ENCODE results near the gene CEACAM20. TPM values are rescaled to one million over a fixed set of nuclear protein-coding genes. Genes with fewer than 3 reads are reported as not detected.

CEACAM20 gene
- total and polyA plus RNA-seq, 8 donors, result not detected

DNA sequence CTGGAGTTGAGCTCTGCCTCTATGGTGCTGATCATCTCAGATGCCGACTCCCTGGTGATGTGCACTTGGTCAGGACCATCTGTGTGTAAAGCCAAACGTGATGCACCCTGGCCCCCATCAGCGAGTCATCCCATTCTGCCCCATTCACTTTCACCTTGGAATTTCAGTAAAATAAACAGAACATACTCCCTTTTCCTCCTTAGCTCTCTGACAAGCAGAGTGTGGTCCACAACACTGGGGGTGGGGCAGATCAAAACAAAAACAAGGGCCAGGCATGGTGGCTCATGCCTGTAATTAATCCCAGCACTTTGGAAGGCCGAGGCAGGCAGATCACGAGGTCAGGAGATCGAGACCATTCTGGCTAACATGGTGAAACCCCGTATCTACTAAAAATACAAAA lies 12.3 kb downstream of the CEACAM20 start:
- no peak for TF ChIP-seq CTCF (IDR thresholded peaks at IDR 0.05)
- Histone ChIP-seq H3K4me3 (no peak overlapping the region), H3K9me3 (no peaks in the 10 kb centered on the region), H3K36me3 (no peaks in the 10 kb centered on the region), H3K27me3 (no peaks in the 10 kb centered on the region), H3K27ac (no peak overlapping the region), H3K4me1 (no peaks in the 10 kb centered on the region)
- FAIRE-seq (no peak), ATAC-seq (no peak), DNase-seq (no peak)
- intact Hi-C loops (cut with DNase I), result no loop called here
- WGBS, 2 donors, result 59 to 74% methylated on average over 7 of the region's 7 CpGs

DNA sequence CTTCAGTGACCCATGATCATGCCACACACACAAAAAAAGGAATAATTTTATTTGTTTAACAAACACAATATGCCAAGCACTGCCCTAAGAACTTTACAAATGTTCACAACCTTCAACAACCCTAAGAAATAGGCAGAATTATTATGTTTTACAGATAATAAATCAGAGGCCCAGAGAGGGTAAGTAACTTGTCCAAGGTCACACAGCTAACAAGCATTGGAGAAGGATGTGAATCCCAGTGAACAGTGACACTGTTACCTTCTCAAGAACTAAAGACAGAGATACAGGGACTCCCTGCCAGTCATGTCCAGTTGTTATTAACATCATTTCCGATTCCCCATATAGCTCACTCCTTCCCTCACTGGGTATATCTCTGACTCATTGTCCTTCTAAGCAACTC lies 13.6 kb downstream of the CEACAM20 start:
- ATAC-seq (no peak), FAIRE-seq (no peak)
- H3K4me1 ChIP-seq, result no peaks in the 10 kb centered on the region

DNA sequence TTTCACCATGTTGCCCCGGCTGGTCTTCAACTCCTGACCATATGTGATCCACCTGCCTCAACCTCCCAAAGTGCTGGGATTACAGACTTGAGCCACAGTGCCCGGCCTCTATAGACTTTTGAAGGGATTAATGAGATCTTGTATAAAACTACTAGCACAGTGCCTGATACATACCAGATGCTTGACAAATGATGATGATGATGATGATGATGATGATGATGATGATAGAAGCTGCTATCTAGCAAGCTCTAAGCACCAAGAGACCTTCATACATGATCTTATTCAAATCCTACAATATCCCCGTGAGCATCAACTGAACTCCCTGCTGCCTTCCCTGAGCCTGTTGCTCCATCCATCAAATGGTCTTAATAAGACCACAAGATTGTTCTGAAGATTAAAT lies 14.4 kb downstream of the CEACAM20 start:
- TF ChIP-seq CTCF (IDR thresholded peaks at IDR 0.05), result no peak
- no peaks in the 10 kb centered on the region for H3K4me1 ChIP-seq
- H3K36me3 ChIP-seq, result no peaks in the 10 kb centered on the region
- WGBS, 2 donors, result 59 to 67% methylated on average over 3 of the region's 3 CpGs
- H3K27ac ChIP-seq, result no peak overlapping the region
- no peak overlapping the region for H3K4me3 ChIP-seq
- no peaks in the 10 kb centered on the region for H3K27me3 ChIP-seq
- FAIRE-seq, result no peak
- ATAC-seq, result no peak
- DNase-seq, result no peak
- H3K9me3 ChIP-seq, result no peaks in the 10 kb centered on the region
- intact Hi-C loops (cut with DNase I), result no loop called here

More for the DNA sequence above, 13.6 kb downstream of the CEACAM20 start:
- intact Hi-C loops (cut with DNase I), result no loop called here
- no peaks in the 10 kb centered on the region for H3K9me3 ChIP-seq
- no peak for DNase-seq
- TF ChIP-seq CTCF (IDR thresholded peaks at IDR 0.05), result no peak
- WGBS, 2 donors, result 74 to 95% methylated on average over 1 of the region's 1 CpG
- H3K36me3 ChIP-seq, result no peaks in the 10 kb centered on the region
- no peak overlapping the region for H3K4me3 ChIP-seq
- H3K27me3 ChIP-seq, result no peaks in the 10 kb centered on the region
- H3K27ac ChIP-seq, result no peak overlapping the region

- Histone ChIP-seq H3K4me3 (no peak overlapping the region), H3K9me3 (no peaks in the 10 kb centered on the region), H3K36me3 (no peaks in the 10 kb centered on the region), H3K4me1 (no peaks in the 10 kb centered on the region), H3K27ac (no peak overlapping the region), H3K27me3 (peaks cover 0 to 8% (median 0%) of the 10 kb centered on the region in 4 donors)
- DNase-seq, result no peak
- intact Hi-C loops (cut with DNase I), result no loop called here
- WGBS, 2 donors, result 28 to 29% methylated on average over 12 of the region's 12 CpGs
- no peak for TF ChIP-seq CTCF (IDR thresholded peaks at IDR 0.05)
- ATAC-seq, result peak in 1 of 4 donors; percentile 34
- FAIRE-seq, result no peak
These were observed 16.9 kb downstream of the CEACAM20 start for GRCh38 chr19:44512326-44513298.

DNA sequence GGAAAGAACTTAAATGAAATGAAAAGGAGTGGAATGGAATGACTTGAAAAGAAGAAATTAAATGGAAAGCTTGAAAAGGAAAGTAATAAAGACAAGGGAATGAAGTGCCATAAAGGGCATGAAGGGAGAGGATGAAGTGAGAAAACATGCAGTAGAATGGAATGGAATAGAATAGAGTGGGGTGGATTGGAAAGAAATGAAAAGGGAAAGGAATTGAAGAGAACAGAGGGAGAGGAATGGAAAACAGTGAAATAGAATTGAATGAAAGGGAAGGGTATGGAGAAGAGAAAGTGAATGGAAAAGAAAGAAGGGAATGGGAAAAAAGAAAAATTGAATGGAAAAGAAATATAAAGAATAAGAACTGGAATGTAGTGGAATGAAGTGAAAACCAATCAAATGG lies 20.0 kb downstream of the CEACAM20 start:
- Histone ChIP-seq H3K27ac (no peak overlapping the region), H3K36me3 (no peaks in the 10 kb centered on the region), H3K27me3 (peaks cover 0 to 8% (median 0%) of the 10 kb centered on the region in 4 donors), H3K4me3 (no peak overlapping the region), H3K4me1 (no peaks in the 10 kb centered on the region), H3K9me3 (no peaks in the 10 kb centered on the region)
- intact Hi-C loops (cut with DNase I), result no loop called here
- FAIRE-seq, result no peak
- DNase-seq, result no peak
- no peak for ATAC-seq
- no peak for TF ChIP-seq CTCF (IDR thresholded peaks at IDR 0.05)
